Lung (tissue), 12 donors: ENCODE data around the gene EFNA5. TPM values are rescaled to one million over a fixed set of nuclear protein-coding genes. Genes with fewer than 3 reads are reported as not detected.

Experiments
- ATAC-seq: fragments of 200-7000 bp; cut with Tn5 transposase; one replicate; pipeline ENCODE4 v1.9.1; 2020; ENCODE audit warnings: moderate number of reproducible peaks; ENCODE audit not compliant: insufficient read depth, low FRiP score
- DNase-seq, 3 donors: peaks; one replicate each; pipeline ENCODE4 v3.0.0-alpha.2; 2013 to 2017
- H3K27ac ChIP-seq, 2 donors: one replicate each; pipeline ENCODE4 v1.5.1; 2013; ENCODE audit warnings: mild to moderate bottlenecking in 2 of 2, moderate library complexity in 2 of 2, control low read depth in 1 of 2, inconsistent platforms in 1 of 2, low read depth in 1 of 2, low read length in 1 of 2
- H3K27me3 ChIP-seq, 3 donors: one replicate each; pipeline ENCODE4 v1.5.1; 2013; ENCODE audit warnings: low read length in 2 of 3; ENCODE audit not compliant: control insufficient read depth in 3 of 3, insufficient read depth in 3 of 3
- H3K36me3 ChIP-seq, 4 donors: one replicate each; pipeline ENCODE4 v1.5.1; 2013; ENCODE audit warnings: low read length in 4 of 4, mild to moderate bottlenecking in 1 of 4, moderate library complexity in 1 of 4; ENCODE audit not compliant: control insufficient read depth in 4 of 4, insufficient read depth in 4 of 4
- H3K4me1 ChIP-seq, 5 donors: one replicate each; pipeline ENCODE4 v1.5.1; 2013; ENCODE audit warnings: low read length in 5 of 5, mild to moderate bottlenecking in 2 of 5, moderate library complexity in 1 of 5; ENCODE audit not compliant: control insufficient read depth in 5 of 5, insufficient read depth in 5 of 5
- H3K4me3 ChIP-seq: one replicate; pipeline ENCODE4 v1.5.1; 2013; ENCODE audit warnings: mild to moderate bottlenecking, control low read depth, moderate library complexity
- H3K9ac ChIP-seq, 2 donors: one replicate each; pipeline ENCODE4 v1.5.1; 2013; ENCODE audit warnings: low read length in 2 of 2, control low read depth in 1 of 2; ENCODE audit not compliant: insufficient read depth in 1 of 2
- H3K9me3 ChIP-seq, 4 donors: one replicate each; pipeline ENCODE4 v1.5.1; 2013; ENCODE audit warnings: low read length in 3 of 4, mild to moderate bottlenecking in 1 of 4, moderate library complexity in 1 of 4; ENCODE audit not compliant: control insufficient read depth in 4 of 4, insufficient read depth in 3 of 4
- polyA plus RNA-seq, 2 donors: library from polyadenylated mRNA; stranded (reverse); fragments of 200-250 nt; gene quantifications; one replicate each; pipeline ENCODE4 v1.2.1, GENCODE V29; 2013
- total RNA-seq, 2 donors: library from RNA; depleted of rRNA in 1 of 2; stranded (reverse); fragments of >200 nt in 1 of 2; gene quantifications; one replicate each; pipeline ENCODE4 v1.2.1, GENCODE V29; 2014 to 2021
- TF ChIP-seq, protein P1 (sequence below): IDR thresholded peaks from 2 replicates; pipeline ENCODE4 v1.5.1; 2012; ENCODE audit warnings: mild to moderate bottlenecking; ENCODE audit errors: control extremely low read depth, extremely low read depth
- donor health status: control.
- donor health status: control.
- donor health status: Bipolar disorder and iron deficiency.
- donor health status: healthy.
- donor health status: DM: yes; HTN: yes; CAD: no.

The EFNA5 gene
- total and polyA plus RNA-seq, 4 donors: 2.1 to 18.4 (median 7.8) TPM

- Histone ChIP-seq H3K27ac (no peak overlapping the region), H3K9me3 (no peaks in the 10 kb centered on the region), H3K9ac (no peak overlapping the region), H3K27me3 (no peaks in the 10 kb centered on the region), H3K4me1 (peaks cover 0 to 3% (median 0%) of the 10 kb centered on the region in 5 donors), H3K4me3 (no peak overlapping the region), H3K36me3 (no peaks in the 10 kb centered on the region)
- ATAC-seq (no peak), DNase-seq (no peak)
- TF ChIP-seq, protein P1, sequence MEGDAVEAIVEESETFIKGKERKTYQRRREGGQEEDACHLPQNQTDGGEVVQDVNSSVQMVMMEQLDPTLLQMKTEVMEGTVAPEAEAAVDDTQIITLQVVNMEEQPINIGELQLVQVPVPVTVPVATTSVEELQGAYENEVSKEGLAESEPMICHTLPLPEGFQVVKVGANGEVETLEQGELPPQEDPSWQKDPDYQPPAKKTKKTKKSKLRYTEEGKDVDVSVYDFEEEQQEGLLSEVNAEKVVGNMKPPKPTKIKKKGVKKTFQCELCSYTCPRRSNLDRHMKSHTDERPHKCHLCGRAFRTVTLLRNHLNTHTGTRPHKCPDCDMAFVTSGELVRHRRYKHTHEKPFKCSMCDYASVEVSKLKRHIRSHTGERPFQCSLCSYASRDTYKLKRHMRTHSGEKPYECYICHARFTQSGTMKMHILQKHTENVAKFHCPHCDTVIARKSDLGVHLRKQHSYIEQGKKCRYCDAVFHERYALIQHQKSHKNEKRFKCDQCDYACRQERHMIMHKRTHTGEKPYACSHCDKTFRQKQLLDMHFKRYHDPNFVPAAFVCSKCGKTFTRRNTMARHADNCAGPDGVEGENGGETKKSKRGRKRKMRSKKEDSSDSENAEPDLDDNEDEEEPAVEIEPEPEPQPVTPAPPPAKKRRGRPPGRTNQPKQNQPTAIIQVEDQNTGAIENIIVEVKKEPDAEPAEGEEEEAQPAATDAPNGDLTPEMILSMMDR: no peak
Observed at GRCh38 chr5:107329850-107330249, 340.9 kb downstream of the EFNA5 start.
